MM.1S (cell line): ENCODE results near the gene THSD7B.

Experiments
- CTCF ChIP-seq: fragments of 300-600 bp; sonication (generic); IDR thresholded peaks from 2 replicates; pipeline ENCODE4 v1.5.1; 2016; ENCODE audit warnings: antibody characterized with exemption, low read length, mixed read lengths
- EZH2 ChIP-seq: fragments of 300-600 bp; sonication (generic); optimal IDR thresholded peaks from 2 replicates; pipeline ENCODE3; 2017; ENCODE audit warnings: low read depth, mild to moderate bottlenecking, antibody characterized with exemption, low read length, mixed read lengths

GRCh38 chr2:137405496-137405895, 640.2 kb downstream of the THSD7B start:
- no peak for TF ChIP-seq CTCF
- no peak for TF ChIP-seq EZH2
